Measurements from ENCODE around the gene XIAP.
A peak's percentile ranks its signal among the peaks of the same experiment; 100 is the strongest.
"Not testable (repeated sequence)": the region's sequence is repeated elsewhere in the genome, so short reads cannot be mapped to it uniquely, and the experiment has no call there.

XIAP gene

DNA sequence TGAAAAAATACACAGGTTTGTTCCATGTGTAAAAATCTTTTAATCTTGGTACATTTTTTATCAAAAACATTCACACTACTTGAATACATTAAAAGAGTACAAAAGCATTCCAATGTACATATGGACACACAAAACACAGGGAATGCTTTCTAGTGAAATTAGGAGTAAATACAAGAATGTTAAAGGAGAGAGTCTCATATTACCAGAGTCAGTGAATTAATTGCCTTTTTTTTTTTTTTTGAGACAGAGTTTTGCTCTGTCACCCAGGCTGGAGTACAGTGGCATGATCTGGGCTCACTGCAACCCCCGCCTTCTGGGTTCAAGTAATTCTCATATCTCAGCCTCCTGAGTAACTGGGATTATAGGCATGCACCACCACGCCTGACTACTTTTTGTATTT is 17.0 kb downstream of the XIAP start:
- no peak for DNase-seq

DNA sequence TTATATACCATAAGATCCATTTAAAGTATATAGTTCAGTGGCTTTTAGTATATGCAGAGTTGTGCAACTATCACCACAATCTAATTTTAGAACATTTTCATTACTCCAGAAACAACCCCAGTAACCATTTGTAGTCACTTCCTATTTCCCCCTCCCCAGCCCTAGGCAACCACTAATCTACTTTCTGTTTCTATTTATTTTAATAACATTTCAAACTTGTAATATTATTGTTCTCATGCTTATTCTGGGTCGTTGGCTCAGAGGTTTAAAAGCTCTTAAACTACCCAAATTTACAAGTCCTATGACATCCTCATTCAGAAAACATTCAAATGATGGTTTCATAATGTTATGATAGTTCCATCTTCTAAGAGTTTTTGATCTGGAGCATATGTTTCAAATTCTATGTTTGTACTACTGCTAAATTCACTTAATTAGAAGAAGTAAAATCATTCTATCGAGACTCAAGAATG is 18.4 kb downstream of the XIAP start:
- no peak for DNase-seq

DNA sequence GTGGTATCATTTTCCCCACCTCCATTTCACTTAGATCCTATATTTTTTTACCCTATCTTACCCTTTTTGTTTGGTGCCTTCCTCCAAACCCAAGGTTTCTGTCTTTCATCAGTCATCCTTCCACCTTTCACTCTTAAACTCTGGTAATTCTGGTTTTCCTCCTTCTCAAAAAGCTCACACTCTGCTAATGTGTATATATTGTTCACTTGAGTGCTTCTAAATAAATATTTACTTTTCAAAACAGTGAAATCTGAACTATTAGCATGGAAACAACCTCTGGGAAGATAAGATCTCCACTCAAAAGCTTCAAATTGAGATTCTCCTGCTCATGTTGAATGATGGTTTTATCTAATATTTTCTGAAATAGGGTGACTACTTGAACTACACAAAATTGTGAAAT is 21.5 kb downstream of the XIAP start:
- no peak for DNase-seq

DNA sequence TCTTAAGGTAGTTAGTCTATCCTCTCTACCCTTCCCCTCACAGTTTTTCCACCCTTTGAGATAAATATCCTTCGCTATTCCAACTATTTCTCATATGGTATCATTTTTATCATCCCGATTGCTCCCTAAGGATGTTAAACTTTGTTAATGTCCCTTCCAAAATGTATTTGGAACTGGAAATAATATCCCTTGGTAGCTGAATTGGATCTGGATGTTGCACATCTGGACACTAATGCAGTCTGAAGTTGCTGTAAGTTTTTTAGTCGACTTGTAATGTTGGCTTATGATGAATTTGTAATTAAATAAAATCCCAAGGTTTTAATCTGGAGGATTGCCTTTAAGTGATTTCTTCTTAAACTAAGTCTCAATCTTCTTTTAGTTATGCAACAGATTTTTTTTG is 22.5 kb downstream of the XIAP start:
- no peak for DNase-seq

DNA sequence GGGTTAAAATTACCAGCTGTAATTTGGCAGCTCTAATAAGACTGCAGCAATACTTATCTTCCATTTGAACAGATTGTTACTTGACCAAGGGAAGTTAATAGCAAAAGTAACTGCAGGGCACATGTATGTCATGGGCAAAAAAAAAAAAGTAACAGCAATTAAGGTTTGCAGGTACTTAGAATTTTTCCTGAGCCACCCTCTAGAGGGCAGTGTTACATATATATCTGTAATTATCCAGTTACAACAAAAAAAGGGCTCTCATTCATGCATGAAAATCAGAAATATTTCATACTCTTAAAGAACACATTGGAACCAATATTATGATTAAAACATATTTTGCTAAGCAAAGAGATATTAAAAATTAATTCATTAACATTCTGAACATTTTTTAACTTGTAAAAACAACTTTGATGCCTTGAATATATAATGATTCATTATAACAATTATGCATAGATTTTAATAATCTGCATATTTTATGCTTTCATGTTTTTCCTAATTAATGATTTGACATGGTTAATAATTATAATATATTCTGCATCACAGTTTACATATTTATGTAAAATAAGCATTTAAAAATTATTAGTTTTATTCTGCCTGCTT is 25.1 kb downstream of the XIAP start:
- no peak for DNase-seq

DNA sequence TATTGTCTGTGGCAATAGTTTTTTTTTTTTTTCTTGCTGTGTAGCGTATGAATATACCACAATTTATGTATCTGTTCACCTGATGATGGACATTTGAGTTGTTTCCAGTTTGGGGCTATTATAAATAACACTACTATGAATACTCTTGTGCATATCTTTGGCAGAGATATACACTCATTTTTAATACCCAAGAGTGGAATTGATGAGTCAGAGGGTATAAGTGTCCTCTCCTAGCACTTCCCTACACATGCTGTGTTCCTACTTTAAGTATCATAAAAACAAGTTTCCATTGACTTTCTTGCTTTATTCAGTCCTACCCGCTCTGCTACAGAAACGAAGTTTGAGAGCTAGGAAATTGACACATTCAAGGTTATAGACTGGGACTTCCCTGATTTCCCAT is 39.8 kb downstream of the XIAP start:
- DNase-seq, result no peak

DNA sequence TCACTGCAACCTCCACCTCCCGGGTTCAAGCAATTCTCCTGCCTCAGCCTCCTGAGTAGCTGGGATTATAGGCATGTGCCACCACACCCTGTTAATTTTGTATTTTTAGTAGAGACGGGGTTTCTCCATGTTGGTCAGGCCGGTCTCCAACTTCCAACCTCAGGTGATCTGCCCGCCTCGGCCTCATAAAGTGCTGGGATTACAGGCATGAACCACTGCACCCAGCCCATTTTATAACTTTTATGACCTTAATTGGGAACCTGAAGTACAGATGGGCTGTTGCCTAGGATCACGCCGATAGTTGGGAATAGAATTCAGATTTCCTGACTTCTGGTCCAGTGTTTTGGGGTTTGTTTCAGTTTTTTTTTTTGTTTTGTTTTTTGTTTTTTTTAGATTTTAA is 43.4 kb downstream of the XIAP start:
- not testable (repeated sequence) for DNase-seq

DNA sequence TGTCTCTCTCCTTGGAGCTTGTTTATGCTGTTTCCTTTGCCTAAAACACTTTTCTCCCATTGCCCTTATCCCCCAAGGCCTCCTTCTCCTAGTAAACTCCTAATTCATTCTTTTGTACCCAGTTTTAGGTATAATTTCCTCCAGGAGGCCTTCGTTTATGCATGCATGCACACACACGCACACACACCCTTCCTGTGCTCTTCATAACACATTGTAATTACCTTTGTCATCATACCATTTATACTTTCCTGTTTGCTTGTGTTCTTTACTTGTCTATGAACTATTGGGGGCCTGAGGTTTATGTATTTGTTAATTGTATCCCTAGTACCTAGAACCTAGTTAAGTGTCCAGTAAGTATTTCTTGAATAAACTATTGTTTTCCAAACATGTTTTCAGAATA is 45.5 kb downstream of the XIAP start:
- DNase-seq, result no peak

DNA sequence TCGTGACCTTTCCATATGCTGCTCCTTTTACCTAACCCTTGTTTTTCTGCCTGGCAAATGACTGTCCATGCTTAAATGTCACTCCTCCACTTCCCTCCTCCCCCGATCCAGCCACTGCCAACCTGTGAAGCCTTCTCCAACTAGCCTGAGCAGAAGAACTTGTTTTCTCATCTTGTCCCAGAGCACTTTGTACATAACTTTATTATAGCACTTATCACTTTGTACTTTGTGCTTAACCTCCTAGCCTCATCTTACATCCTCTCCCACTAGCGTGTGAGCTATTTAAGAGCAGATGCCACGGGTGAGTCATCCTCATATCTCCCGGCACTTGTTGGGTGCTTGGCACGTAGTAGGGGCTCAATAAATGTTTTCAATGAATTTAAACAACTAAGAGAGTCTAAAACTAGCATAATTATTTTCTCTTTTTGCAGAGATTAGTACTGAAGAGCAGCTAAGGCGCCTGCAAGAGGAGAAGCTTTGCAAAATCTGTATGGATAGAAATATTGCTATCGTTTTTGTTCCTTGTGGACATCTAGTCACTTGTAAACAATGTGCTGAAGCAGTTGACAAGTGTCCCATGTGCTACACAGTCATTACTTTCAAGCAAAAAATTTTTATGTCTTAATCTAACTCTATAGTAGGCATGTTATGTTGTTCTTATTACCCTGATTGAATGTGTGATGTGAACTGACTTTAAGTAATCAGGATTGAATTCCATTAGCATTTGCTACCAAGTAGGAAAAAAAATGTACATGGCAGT is 46.9 kb downstream of the XIAP start:
- no peak for DNase-seq

DNA sequence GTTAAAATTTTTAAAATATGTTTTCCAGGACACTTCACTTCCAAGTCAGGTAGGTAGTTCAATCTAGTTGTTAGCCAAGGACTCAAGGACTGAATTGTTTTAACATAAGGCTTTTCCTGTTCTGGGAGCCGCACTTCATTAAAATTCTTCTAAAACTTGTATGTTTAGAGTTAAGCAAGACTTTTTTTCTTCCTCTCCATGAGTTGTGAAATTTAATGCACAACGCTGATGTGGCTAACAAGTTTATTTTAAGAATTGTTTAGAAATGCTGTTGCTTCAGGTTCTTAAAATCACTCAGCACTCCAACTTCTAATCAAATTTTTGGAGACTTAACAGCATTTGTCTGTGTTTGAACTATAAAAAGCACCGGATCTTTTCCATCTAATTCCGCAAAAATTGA is 49.7 kb downstream of the XIAP start:
- DNase-seq, result no peak

DNA sequence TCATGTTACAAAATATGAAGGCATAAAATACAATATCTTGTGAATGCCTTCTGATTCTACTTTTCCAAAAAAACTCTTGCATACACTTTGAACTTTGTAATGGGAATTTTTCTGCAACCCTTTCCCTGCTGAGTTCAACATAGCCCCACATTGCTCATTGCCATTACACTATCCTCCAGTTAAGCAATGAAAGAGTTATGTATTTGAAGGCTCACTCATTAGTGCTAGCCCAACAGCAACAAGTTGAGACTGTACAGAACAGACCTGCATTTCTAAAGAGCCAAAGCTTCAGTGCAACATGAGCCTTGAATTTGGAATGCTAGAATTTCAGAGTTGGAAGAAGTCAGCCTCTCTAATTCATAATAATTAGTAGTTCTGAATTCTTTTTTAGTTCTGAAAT is 57.2 kb downstream of the XIAP start:
- no peak for DNase-seq

DNA sequence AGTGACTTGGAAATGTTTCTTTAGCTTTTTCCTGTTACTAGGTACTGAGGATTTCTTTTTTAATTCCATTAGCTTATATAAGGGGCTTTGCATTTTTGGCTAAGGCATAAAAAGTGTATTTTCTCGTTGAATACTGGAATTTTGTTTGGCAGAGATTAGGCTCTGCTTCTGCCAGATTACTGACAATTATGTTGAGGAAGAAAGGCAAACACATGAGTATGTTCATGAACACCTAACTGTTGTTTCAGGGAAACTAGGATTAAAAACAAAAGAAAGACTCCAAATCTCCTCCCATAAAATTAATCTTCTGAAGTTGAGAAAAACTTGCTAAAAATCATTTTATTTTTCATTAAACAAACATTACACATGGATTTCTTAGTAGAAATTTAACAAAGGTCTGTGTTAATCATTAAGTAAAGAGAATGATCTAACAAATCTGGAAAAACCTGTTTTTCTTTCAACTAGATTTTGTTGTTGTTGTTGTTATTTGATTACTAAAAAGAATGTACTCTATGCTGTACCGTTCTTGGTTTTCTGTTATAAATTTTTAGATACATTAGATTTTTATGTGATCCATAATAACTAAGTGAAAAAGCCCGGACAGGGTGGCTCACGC is 58.4 kb downstream of the XIAP start:
- DNase-seq, result no peak

DNA sequence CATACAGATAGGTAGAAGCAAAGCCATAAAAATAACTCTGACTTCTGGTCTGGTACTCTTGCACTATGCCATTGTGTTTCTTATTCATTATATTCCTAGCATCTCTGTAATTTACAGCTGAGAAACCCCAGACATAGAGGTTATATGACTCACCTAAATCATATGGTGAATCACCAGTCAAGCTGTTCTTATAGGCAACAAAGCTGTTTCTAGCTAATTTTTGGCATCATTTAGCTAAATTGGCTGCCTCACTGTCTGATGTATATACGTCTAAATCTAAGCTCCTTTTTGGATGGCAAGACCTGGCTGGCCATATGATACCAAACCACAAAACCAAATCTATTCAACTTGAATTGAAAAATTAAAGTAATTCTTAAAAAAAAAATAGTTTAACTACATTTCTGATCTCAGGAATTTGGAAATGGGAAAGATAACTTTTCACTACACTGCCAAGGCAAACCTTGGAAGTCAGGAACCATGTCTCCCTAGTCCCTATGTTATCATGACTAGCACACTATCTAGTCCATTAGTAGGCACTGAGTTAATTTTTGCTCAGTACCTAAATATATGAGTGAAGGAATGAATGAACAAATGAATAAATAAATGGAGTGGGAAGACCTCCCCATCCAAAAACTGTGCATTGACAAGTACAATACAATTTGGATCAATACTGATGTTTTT is 60.4 kb downstream of the XIAP start:
- no peak for DNase-seq

DNA sequence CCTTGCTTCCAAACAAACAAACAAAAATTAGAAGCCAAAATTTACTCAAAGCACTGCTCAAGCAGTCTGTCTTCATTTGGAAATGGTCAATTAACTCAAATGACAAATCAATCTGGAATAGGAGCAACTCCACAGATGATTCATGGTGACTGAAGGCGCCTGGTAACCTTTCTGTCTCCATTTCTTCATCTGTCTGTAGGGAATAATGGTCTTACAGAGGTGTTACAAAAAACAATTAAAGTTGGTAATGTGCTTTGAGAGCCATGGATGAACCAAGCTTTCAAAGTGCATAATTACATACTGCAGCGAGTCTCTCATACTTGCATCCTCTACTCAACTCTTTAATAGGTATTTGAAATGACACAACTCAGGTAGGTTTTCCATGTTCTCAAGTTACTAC is 63.4 kb downstream of the XIAP start:
- no peak for DNase-seq

DNA sequence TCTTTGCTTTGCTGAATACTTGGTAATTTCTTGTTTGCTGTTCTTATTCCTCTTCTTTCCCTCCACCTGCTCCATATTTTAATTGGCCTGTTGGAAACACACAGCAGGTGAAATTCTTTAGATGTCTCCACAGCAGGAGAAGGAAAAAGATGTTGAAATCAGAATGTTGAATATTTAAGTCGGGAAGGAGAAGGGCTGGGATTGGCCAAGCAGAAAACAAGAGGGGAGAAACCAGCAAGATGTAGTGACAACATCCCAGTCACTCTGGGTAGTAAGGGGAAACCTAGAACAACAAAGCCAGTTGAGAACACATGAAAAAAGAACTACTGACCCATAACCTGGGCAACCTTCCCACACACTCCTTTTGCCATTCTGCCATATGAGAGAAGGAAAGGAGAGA is 64.3 kb downstream of the XIAP start:
- no peak for DNase-seq

DNA sequence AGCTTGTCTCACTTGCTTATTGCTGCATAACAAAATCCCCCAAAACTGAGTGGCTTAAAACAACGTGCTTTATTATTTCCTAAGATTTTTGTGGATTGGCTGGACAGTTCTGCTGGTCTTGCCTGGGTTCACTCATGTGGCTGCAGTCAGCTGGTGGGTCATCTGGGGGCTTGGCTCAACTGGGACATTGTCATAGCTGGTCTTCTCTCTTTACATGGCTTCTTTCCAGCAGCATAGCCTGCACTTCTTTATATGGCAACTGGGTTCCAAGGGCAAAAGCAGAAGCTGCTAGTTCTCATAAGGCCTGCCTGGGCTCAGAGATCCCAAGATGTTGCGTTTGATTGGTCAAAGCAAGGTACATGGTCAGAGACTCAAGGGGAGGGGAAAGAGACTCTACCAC is 68.0 kb downstream of the XIAP start:
- no peak for DNase-seq

DNA sequence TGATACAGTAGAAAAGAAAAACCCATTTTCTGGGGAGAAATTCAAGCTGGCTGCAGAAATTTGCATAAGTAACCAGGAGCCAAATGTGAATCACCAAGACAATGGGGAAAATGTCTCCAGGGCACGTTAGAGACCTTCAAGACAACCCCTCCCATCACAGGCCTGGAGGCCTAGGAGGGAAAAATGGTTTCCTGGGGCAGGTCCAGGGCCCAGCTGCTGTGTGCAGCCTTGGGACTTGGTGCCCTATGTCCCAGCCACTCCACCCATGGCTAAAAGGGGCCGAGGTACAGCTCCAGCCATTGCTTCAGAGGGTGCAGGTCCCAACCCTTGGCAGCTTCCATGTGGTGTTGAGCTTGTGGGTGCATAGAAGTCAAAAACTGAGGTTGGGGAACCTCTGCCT is 72.2 kb downstream of the XIAP start:
- DNase-seq, result not testable (repeated sequence)

DNA sequence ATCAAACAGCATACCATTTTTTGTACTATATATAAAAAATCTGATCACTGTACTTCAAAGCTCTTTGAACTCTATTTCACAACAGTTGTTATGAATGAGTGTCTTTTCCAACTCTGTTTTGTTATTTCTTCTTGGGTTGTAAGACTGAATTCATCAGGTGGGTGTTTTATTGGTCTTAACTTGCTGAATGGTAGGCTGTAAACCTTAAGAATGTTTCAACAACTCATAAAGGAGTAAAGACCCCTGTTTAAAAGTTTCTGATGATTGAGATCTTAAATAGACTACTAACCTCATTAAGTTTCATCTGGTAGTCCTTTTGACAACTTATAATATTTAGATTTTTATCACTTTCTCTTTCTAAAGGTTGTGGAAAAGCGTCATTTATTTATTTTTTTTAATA is 83.2 kb downstream of the XIAP start:
- no peak for DNase-seq

DNA sequence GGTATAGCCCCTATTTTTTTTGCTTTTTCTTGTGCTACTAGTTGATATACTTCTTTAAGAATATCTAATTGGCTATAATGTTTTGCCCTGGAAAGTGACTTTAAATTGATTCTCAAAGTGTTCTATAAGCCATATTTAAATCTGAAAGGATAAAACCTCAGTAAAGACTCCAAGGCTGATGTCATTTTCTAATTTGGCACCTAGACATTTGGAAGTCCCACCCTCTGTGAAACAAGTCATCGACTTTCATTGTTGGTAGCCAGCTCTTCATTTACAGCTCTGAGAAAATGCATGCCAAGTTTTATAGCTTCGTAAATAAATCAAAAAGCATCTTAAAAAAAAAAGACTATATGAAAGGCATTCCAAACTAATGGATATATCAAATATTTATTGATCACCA is 83.6 kb downstream of the XIAP start:
- DNase-seq, result no peak

DNA sequence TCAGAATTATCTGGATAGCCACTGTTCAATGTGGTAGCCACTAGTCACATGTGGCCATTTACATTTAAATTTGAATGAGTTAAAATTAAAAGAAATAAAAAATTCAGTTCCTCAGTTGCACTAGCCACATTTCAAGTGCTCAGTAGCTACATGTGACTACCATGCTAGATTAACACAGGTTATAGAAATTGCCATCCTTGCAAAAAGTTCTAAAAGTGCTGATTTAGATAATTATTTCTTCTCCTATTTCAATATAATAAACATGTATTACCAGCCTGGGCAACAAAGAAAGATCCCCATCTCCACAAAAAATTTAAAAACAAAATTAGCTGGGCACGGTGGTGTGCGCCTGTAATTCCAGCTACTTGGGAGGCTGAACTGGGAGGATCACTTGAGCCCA is 90.0 kb downstream of the XIAP start:
- no peak for DNase-seq

DNA sequence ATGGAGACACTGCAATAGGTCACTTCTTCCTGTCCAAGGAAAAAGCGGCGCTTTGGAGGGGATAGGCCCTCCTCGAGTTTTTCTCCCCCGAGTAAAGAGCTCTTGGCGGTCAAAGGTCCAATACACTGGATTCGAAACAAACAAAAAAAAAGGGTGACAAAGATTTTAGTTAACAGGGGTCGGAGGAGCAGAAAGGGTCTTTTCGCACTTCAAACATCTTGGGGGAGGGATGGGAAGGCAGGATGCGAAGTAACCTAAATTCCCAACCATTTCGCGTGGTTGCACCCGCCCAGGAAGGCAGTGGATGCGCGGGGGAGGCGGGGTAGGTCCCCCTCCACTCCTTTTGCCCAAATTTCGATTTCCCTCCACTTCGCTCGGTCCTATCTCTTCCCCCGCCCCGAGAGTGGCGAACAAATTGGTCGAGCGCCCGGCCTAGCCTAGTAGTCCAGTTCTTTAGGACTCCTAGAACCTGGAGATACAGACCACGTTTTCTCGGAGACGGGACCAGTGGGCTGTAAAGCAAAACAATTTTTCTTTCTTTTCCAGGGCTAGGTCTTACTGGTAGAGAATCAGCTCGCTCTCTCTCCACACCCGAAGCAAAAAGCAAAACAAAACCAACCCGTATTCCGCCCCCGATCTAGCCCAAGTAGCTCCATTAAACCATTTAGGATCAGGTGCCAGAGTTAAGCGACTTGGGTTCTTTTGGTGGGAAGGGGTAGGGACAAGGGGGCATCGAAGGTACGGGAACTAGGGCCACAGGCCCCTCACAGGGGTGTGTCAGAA is 99.6 kb downstream of the XIAP start:
- peak; percentile 9 to 20 for DNase-seq

DNA sequence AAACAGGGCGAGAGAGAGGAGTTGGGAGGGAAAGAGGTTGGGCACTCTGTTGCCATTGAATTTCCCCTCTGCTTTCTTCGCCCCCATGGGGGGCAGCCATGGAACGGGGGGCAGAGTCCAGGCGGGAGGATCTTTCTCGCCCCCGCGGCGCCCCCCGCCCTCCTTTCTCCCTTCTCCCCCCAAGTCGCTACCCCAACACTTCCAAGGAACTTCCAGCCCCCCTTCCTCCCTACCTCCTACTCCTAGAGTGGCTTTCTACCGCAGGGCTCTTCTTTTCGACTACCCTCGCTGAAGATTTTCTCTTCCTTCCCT is 101.1 kb downstream of the XIAP start:
- no peak for DNase-seq

All from stimulated activated CD4-positive, alpha-beta T cell treated with anti-CD3 and anti-CD28 coated beads, Interleukin-2, amount 100 ng/mL, for 24 hours (primary cell).